ENCODE measurements around the gene SPTBN2. TPM values are rescaled to one million over a fixed set of nuclear protein-coding genes. Genes with fewer than 3 reads are reported as not detected.

The SPTBN2 gene
- total and polyA plus RNA-seq, 2 of the 8 experiments (the other 6 are each of a cell fraction or from before 2014, with no cell fraction given): 19.1 to 69.0 TPM

GRCh38 chr11:66680966-66681645 lies 47.9 kb downstream of the SPTBN2 start (continued):
- TF ChIP-seq, protein P1, sequence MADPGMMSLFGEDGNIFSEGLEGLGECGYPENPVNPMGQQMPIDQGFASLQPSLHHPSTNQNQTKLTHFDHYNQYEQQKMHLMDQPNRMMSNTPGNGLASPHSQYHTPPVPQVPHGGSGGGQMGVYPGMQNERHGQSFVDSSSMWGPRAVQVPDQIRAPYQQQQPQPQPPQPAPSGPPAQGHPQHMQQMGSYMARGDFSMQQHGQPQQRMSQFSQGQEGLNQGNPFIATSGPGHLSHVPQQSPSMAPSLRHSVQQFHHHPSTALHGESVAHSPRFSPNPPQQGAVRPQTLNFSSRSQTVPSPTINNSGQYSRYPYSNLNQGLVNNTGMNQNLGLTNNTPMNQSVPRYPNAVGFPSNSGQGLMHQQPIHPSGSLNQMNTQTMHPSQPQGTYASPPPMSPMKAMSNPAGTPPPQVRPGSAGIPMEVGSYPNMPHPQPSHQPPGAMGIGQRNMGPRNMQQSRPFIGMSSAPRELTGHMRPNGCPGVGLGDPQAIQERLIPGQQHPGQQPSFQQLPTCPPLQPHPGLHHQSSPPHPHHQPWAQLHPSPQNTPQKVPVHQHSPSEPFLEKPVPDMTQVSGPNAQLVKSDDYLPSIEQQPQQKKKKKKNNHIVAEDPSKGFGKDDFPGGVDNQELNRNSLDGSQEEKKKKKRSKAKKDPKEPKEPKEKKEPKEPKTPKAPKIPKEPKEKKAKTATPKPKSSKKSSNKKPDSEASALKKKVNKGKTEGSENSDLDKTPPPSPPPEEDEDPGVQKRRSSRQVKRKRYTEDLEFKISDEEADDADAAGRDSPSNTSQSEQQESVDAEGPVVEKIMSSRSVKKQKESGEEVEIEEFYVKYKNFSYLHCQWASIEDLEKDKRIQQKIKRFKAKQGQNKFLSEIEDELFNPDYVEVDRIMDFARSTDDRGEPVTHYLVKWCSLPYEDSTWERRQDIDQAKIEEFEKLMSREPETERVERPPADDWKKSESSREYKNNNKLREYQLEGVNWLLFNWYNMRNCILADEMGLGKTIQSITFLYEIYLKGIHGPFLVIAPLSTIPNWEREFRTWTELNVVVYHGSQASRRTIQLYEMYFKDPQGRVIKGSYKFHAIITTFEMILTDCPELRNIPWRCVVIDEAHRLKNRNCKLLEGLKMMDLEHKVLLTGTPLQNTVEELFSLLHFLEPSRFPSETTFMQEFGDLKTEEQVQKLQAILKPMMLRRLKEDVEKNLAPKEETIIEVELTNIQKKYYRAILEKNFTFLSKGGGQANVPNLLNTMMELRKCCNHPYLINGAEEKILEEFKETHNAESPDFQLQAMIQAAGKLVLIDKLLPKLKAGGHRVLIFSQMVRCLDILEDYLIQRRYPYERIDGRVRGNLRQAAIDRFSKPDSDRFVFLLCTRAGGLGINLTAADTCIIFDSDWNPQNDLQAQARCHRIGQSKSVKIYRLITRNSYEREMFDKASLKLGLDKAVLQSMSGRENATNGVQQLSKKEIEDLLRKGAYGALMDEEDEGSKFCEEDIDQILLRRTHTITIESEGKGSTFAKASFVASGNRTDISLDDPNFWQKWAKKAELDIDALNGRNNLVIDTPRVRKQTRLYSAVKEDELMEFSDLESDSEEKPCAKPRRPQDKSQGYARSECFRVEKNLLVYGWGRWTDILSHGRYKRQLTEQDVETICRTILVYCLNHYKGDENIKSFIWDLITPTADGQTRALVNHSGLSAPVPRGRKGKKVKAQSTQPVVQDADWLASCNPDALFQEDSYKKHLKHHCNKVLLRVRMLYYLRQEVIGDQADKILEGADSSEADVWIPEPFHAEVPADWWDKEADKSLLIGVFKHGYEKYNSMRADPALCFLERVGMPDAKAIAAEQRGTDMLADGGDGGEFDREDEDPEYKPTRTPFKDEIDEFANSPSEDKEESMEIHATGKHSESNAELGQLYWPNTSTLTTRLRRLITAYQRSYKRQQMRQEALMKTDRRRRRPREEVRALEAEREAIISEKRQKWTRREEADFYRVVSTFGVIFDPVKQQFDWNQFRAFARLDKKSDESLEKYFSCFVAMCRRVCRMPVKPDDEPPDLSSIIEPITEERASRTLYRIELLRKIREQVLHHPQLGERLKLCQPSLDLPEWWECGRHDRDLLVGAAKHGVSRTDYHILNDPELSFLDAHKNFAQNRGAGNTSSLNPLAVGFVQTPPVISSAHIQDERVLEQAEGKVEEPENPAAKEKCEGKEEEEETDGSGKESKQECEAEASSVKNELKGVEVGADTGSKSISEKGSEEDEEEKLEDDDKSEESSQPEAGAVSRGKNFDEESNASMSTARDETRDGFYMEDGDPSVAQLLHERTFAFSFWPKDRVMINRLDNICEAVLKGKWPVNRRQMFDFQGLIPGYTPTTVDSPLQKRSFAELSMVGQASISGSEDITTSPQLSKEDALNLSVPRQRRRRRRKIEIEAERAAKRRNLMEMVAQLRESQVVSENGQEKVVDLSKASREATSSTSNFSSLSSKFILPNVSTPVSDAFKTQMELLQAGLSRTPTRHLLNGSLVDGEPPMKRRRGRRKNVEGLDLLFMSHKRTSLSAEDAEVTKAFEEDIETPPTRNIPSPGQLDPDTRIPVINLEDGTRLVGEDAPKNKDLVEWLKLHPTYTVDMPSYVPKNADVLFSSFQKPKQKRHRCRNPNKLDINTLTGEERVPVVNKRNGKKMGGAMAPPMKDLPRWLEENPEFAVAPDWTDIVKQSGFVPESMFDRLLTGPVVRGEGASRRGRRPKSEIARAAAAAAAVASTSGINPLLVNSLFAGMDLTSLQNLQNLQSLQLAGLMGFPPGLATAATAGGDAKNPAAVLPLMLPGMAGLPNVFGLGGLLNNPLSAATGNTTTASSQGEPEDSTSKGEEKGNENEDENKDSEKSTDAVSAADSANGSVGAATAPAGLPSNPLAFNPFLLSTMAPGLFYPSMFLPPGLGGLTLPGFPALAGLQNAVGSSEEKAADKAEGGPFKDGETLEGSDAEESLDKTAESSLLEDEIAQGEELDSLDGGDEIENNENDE (IDR thresholded peaks at IDR 0.05; ENCODE audit: insufficient replicate concordance, low read length): no peak
- no peak for TF ChIP-seq SP2 (IDR thresholded peaks at IDR 0.05; ENCODE audit: low read length)
- no peak for TF ChIP-seq SIX5 (IDR thresholded peaks at IDR 0.05; ENCODE audit: low read depth, low read length)
- no peak for TF ChIP-seq YY1 (IDR thresholded peaks at IDR 0.05; ENCODE audit: low read depth, low read length)
- TF ChIP-seq CHD1 (IDR thresholded peaks at IDR 0.05; ENCODE audit: low read depth, low read length): no peak
- TF ChIP-seq ZNF274 (IDR thresholded peaks at IDR 0.05; ENCODE audit: borderline replicate concordance, extremely low read depth, low read length): no peak
- no peak for TF ChIP-seq SRF (IDR thresholded peaks at IDR 0.05; ENCODE audit: low read depth, low read length)
- no peak for TF ChIP-seq CBX5 (IDR thresholded peaks at IDR 0.05; ENCODE audit: low read depth, low read length)
- no peak for TF ChIP-seq TBP (IDR thresholded peaks at IDR 0.05; ENCODE audit: low read depth, low read length)
- no peak for TF ChIP-seq GTF2F1 (IDR thresholded peaks at IDR 0.05; ENCODE audit: borderline replicate concordance, low read depth, low read length)
- no peak for TF ChIP-seq KDM4A (IDR thresholded peaks at IDR 0.05; ENCODE audit: low read depth, low read length, severe bottlenecking)
- TF ChIP-seq CREB1 (IDR thresholded peaks at IDR 0.05): no peak

All from H1 (cell line).